DMS79 (cell line): Measurements from ENCODE around the gene WDR33.
"Not testable (repeated sequence)": the region's sequence is repeated elsewhere in the genome, so short reads cannot be mapped to it uniquely, and the experiment has no call there.

Source experiments
- DNase-seq: peaks from one replicate; lab custom pipeline; 2025; lab: John Stamatoyannopoulos, UW

WDR33 gene

GRCh38 chr2:127810156-127810618, 784 bp downstream of the WDR33 start:
- no peak for DNase-seq

GRCh38 chr2:127807678-127808353, 3.2 kb downstream of the WDR33 start:
- DNase-seq = no peak

DNA sequence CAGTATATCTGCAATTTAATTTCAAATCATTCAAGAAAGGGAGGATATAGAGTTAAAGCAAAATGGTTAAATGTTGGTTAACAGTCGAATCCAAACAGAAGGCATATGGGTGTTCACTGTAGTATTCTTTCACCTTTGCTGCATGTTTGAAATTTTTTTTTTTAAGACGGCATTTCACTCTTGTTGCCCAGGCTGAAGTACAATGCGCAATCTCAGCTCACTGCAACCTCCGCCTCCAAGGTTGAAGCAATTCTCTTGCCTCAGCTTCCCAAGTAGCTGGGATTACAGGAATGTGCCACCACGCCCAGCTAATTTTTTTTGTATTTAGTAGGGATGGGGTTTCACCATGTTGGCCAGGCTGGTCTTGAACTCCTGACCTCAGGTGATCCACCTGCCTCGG, 4.1 kb downstream of the WDR33 start:
- not testable (repeated sequence) for DNase-seq

- no peak for DNase-seq
These were observed 5.5 kb downstream of the WDR33 start for GRCh38 chr2:127805491-127805890.

DNA sequence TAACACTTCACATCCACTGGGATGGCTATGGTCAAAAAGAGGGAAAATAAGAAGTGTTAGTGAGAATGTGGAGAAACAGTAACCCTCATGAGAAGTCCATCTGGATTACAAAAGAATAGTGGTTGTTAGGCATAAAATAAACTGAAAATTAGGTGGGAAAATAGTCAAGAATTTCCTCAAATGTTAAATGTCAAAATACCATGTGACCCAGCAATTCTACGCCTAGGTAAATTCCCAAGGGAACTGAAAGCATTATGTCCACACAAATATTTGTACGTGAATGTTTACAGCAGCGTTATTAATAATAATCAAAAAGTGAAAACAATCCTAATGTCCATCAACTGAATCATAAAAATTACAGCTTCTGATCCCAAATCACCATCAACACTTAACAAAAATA, 11.0 kb downstream of the WDR33 start:
- no peak for DNase-seq

DNA sequence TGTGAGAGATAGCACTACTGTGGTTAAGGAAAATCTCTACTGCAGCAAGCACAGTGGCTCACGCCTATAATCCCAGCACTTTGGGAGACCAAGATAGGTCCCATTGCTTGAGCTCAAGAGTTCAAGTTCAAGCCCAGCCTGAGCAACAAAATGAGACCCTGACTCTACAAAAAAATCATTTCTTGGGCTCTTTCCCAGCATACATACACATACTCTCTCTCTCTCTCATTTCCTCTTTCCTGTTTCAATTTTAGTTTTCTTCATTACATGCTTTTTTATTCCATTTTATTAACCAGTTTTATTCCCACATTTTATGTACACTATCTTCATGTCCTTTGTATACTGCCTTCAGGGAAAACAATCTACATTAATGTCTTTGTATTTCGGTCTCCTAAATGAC, 14.6 kb downstream of the WDR33 start:
- DNase-seq = no peak

- not testable (repeated sequence) for DNase-seq
These were observed 16.1 kb downstream of the WDR33 start for GRCh38 chr2:127794901-127795300.

- DNase-seq = no peak
These were observed 18.2 kb downstream of the WDR33 start for GRCh38 chr2:127792805-127793204.

- DNase-seq = no peak
These were observed 20.1 kb downstream of the WDR33 start for GRCh38 chr2:127790694-127791529.

GRCh38 chr2:127786048-127786809, 24.7 kb downstream of the WDR33 start:
- no peak for DNase-seq

DNA sequence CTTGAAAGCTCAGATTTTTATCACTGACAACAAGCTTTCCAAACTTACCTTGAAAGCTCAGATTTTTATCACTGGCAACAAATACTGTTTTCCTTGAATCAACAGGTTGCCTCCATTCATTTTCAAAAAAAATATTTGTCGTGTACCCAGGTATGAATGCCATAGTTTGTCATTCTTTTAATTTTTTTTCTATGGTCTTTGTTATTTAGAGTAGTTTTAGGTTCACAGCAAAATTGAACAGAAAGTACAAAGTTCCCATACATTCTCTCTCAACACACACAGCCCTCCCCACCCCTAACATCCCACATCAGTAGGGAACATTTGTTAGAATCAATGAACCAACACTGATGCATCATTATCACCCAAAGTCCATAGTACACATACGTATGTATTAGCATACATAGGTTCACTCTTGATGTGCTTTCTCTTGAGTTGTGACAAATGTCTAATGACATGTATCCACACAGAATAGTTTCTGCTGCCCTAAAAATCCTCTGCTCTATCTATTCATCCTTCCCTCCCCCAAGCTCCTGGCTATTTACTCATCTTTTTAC, 25.9 kb downstream of the WDR33 start:
- DNase-seq = no peak

GRCh38 chr2:127783101-127783500, 27.9 kb downstream of the WDR33 start:
- no peak for DNase-seq

DNA sequence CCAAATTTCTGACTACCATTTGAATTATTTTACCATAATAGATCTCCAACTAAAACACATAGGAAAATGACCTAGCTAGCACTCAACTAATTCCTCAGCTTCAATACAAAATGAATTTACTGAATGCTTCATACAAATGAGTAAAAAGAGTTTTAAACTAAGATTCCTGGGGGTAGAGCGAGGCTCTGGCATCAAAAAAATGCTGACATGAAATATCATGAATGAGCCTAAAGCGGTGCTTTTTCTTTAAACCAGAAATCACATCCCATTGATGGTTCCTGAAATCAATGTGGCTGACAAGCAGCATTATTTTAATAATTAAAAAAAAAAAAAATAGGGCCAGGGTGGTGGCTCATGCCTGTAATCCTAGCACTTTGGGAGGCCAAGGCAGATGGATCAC, 32.1 kb downstream of the WDR33 start:
- DNase-seq = no peak

GRCh38 chr2:127778447-127778846, 32.5 kb downstream of the WDR33 start:
- DNase-seq = no peak

- DNase-seq = no peak
These were observed 34.7 kb downstream of the WDR33 start for GRCh38 chr2:127776122-127776780.

DNA sequence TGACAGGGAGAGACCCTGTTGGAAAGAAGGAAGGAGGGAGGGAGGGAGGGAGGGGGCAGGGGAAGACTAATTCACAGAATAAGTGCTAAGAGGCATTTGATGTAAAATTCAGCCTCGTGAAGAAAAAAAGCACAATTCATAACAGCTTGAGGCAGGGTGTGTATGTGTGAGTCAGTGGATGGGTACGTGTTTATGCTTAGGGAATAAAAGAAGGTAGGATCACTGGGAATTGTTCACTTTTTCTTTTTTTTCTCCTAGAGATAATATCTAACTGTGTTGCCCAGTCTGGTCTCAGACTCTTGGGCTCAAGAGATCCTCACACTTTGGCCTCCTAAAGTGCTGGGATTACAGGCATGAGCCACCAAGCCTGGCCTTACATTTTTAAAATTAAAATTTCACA, 39.2 kb downstream of the WDR33 start:
- DNase-seq = no peak

DNA sequence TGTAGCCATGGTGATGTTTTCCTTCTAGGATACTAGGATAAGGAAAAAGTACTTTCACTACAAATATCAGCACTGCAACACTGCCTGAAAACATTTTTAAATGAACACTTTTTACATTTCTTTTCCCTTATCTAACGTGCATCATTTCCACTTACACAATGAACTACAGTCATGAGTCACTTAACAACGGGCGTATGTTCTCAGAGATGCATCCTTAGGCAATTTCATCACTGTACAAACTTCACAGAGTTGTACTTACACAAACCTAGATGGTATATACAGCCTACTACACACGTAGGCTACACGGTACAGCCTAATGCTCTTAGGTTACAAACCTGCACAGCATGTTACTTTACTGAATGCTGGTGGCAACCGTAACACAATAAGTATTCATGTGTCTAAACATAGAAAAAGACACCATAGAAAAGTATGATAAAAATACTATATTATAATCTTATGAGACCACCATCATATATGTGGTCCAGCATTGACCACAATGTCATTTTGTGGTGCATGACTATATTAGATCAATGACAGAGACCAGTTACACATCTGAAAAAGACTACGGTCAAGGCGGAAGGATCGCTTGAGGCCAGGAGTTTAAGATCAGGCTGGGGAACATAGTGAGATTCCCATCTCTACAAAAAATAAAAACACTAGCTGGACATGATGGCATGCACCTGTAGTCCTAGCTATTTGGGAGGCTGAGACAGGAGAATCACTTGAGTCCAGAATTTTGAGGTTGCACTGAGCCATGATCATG, 39.8 kb downstream of the WDR33 start:
- no peak for DNase-seq

GRCh38 chr2:127770534-127770933, 40.4 kb downstream of the WDR33 start:
- not testable (repeated sequence) for DNase-seq

GRCh38 chr2:127769587-127769986, 41.4 kb downstream of the WDR33 start:
- no peak for DNase-seq

DNA sequence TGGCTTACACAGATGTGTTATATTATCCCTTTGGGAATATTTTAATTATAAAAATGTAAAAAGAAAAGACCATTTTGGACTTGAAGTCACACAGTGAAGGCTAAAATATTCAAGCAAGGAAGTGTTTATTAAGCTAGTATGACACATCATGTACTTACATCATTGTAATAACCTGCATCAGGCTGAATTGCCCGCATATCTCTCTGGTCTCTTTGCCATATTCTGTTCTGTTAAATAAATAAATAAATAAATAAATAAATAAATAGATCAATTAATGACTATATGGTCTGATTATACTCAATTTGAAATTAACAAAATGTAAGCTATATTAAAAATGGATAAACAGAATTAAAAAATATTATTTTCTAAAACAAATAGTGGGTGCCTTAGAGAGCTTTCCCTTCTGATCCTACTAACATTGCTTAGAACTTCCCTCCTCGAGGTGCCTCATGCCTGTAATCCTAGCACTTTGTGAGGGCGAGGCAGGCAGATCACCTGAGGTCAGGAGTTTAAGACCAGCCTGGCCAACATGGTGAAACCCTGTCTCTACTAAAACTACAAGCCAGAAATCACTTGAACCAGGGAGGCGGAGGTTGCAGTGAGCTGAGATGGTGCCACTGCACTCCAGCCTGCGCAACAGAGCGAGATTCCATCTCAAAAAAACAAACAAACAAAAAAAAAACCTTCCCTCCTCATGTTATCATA, 42.0 kb downstream of the WDR33 start:
- no peak for DNase-seq
